Stimulated activated naive B cell treated with anti-CD40 and anti-IgM and Interleukin-4, amounts not matched to agents 10 μg/mL and 1 μg/mL and 100 μg/mL, for 72 hours (primary cell): ENCODE data around the gene MAP2K3.
"Not testable (repeated sequence)": the region's sequence is repeated elsewhere in the genome, so short reads cannot be mapped to it uniquely, and the experiment has no call there.

Experiments
- ATAC-seq, 2 donors: fragments of 150-1000 bp; cut with Tn5 transposase; replicated peaks; 2 replicates each; pipeline ENCODE4 v1.10.0; 2021; ENCODE audit warnings: moderate library complexity in 1 of 2
- DNase-seq: peaks from one replicate; pipeline ENCODE4 v3.0.0; 2021
- H3K27ac Mint-ChIP-seq: one replicate; pipeline ENCODE4 v1.8.0; 2022; ENCODE audit warnings: mild to moderate bottlenecking, mixed read lengths
- H3K27me3 Mint-ChIP-seq, 2 donors: one replicate each; pipeline ENCODE4 v1.8.0; 2022; ENCODE audit warnings: mixed read lengths in 2 of 2
- H3K36me3 Mint-ChIP-seq, 2 donors: one replicate each; pipeline ENCODE4 v1.8.0; 2022; ENCODE audit warnings: mixed read lengths in 2 of 2, mild to moderate bottlenecking in 1 of 2
- H3K4me1 Mint-ChIP-seq, 2 donors: one replicate each; pipeline ENCODE4 v1.8.0; 2022; ENCODE audit warnings: mixed read lengths in 2 of 2, mild to moderate bottlenecking in 1 of 2
- H3K4me3 Mint-ChIP-seq, 2 donors: one replicate each; pipeline ENCODE4 v1.8.0; 2022; ENCODE audit warnings: mild to moderate bottlenecking in 2 of 2, mixed read lengths in 2 of 2, moderate library complexity in 1 of 2
- H3K9me3 Mint-ChIP-seq, 2 donors: one replicate each; pipeline ENCODE4 v1.8.0; 2022; ENCODE audit warnings: mixed read lengths in 2 of 2, mild to moderate bottlenecking in 1 of 2

The MAP2K3 gene

DNA sequence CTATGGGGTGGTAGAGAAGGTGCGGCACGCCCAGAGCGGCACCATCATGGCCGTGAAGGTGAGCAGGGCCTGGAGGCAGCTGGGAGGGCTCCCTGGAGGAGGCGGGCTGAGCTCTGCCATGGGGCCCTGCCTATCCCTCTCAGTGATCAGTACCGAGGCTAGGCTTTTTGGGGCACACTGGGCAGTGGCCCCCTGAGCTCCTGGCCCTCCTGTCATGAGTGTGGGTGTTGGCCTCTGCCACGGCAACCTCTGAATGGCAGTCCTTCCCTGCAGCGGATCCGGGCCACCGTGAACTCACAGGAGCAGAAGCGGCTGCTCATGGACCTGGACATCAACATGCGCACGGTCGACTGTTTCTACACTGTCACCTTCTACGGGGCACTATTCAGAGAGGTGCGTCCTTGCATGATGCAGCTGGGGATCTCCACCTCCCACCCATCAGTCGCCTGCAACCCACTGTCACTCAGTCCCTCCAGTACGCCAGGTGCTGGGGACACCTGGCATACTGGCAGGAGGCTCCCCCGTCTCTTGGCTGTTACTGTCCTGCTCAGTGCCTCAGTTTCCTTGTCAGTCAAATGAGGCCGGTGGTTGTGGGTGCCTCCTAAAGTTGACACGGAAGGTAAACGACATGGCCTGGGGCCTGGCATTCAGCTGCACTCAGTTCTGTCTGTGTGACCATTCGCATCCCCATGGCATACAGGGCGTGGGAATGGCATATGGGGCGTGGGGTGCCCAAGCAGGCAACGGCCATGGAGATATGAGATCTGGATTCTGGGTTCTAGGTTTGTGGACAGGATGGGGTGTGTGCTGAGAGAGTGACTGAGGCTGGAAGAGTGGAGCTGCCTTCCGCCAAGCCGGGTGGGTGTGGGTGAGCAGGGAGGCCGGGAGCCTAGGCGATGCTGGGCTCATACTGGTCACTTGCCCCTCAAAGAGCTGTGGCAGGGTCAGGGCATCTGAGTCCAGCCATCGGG, 16.4 kb downstream of the MAP2K3 start:
- ATAC-seq (no peak), DNase-seq (no peak)
- Mint-ChIP-seq H3K4me3 (no peak overlapping the region), H3K27ac (peak overlapping the region; percentile 2), H3K4me1 (peaks cover 0 to 2% of the 10 kb centered on the region in 2 donors), H3K9me3 (no peaks in the 10 kb centered on the region), H3K27me3 (no peaks in the 10 kb centered on the region), H3K36me3 (peaks cover 33 to 43% of the 10 kb centered on the region in 2 donors)

DNA sequence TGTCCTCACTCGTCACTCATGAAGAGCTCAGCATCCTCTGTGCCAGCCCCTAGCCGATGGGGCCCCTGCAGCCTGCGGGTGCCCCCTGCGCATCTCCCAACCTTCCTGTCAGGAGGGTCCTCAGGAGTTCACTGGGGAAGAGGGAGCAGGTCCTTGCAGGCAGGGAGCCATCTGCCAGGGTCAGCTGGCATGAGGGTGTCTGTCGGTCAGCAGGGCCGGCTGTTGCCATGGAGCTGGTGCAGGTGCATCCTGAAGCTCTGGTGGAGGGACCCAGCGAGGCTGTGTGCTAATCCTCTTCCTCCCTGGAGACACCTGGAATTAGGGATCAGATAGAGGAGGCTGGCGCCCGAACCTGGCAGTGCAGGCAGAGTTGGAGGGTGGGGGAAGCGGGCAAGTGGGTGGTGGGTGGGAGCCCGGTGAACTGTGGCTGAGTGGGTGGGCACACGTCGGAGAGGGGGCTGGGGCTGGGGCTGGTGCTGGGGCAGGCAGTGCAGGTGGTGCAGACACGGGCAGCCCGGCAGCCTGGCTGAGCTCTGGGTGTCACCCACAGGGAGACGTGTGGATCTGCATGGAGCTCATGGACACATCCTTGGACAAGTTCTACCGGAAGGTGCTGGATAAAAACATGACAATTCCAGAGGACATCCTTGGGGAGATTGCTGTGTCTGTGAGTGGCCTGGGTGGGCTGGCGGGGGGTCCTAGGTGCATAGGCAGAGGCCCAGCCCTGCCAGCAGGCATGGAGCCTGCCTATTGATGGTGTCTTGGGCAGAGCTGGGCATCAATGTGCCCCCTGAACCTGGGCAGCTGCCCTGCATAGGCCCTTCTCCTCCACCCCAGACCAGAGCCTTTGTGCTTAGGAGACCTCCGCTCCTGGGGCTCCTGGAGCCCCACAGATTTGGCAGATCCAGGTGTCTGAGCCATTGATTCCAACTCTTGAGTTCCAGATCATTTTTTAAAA, 17.4 kb downstream of the MAP2K3 start:
- peaks cover 37 to 47% of the 10 kb centered on the region in 2 donors for H3K36me3 Mint-ChIP-seq
- no peaks in the 10 kb centered on the region for H3K4me1 Mint-ChIP-seq
- H3K27me3 Mint-ChIP-seq: no peaks in the 10 kb centered on the region
- no peak overlapping the region for H3K4me3 Mint-ChIP-seq
- DNase-seq (no peak), ATAC-seq (no peak)
- no peaks in the 10 kb centered on the region for H3K9me3 Mint-ChIP-seq
- H3K27ac Mint-ChIP-seq: peak overlapping the region; percentile 43

DNA sequence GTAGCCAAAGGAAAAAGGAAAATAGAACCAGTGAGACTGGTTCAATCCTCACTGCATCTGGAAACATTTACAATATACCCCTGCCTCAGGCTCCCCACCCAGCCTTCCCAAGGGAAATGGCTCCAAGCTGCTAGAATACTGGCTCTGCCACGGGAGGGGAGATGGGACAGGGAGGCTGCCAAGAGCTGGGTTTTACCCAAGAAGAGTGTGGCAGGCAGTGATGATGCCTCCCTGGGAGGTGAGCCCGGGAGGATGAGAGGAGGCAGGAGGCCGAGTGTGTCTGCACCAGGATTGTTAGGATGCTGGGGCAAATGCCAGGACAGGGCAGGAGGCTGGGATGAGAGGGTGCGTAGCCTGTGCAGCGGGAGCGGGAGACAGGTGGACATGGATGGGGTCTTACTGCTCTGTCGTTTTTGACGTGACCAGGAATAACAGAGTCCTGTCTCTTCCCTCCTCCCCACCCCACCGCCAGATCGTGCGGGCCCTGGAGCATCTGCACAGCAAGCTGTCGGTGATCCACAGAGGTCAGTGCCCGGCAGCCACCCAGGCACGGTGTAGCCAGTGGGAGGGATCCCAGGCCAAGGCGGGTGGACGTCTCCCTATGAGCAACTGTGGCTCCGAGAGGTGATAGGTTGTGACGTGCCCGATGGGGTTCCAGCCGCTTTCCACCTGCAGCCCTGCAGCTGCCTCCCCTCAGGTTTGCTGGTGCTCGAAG, 18.4 kb downstream of the MAP2K3 start:
- Mint-ChIP-seq H3K4me3 (no peak overlapping the region), H3K9me3 (no peaks in the 10 kb centered on the region), H3K4me1 (no peaks in the 10 kb centered on the region), H3K27ac (no peak overlapping the region), H3K27me3 (no peaks in the 10 kb centered on the region), H3K36me3 (peaks cover 42 to 50% of the 10 kb centered on the region in 2 donors)
- DNase-seq: no peak
- no peak for ATAC-seq

DNA sequence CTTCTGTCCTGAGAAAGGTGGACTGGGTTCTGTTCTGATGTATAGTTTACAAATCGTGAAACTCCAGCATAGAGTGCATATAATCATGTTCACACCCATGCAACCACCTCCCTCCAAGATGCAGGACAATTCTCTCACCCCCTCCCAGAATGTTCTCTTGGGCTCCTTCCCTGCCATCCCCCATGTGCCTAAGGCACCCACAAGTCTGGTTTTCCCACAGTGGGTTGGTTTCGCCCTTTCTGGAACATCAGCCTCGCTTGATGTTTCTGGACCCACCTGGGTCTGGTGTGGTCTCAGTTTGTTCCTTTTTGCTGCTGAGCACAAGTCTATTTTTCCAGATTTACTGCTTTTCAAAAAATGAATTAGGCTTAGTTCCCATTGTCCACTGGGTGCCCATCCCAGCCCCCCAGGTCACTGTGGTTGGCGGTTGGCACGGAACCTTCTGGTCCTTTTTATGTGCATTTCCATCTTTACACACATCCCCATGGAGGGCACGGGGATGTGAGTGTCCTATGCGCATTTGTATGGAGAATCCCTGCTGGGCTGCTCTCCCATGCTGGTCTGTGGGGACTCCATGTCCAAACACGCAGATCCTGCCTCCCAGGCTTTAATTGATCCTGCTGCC, 19.0 kb downstream of the MAP2K3 start:
- H3K4me3 Mint-ChIP-seq: no peak overlapping the region

DNA sequence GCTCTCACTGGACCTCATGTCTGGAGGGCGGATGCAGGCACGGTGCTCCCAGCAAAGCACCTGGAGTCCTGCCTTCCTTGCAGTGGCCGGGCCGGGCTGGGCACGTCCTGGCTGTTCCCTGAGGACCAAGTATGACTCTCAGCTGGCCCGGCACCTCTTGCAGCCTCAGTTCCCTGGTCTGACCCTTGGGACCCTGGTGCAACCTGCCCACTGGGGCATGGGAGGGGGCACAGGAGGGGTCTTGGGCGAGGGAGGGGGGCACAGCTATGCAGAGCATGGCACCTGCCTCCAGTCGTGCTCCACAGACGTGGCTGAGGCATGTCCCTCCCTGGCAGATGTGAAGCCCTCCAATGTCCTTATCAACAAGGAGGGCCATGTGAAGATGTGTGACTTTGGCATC, 19.6 kb downstream of the MAP2K3 start:
- no peak overlapping the region for H3K4me3 Mint-ChIP-seq
- H3K36me3 Mint-ChIP-seq: peaks cover 51 to 55% of the 10 kb centered on the region in 2 donors
- ATAC-seq: no peak
- no peaks in the 10 kb centered on the region for H3K27me3 Mint-ChIP-seq
- DNase-seq: no peak
- H3K27ac Mint-ChIP-seq: peak overlapping the region; percentile 42
- H3K9me3 Mint-ChIP-seq: peaks cover 2 to 4% of the 10 kb centered on the region in 2 donors
- no peaks in the 10 kb centered on the region for H3K4me1 Mint-ChIP-seq

More for the DNA sequence above, 19.0 kb downstream of the MAP2K3 start:
- Mint-ChIP-seq H3K9me3 (peaks cover under 1% of the 10 kb centered on the region in 2 donors), H3K36me3 (peaks cover 46 to 53% of the 10 kb centered on the region in 2 donors), H3K27me3 (no peaks in the 10 kb centered on the region), H3K27ac (peak overlapping the region; percentile 42), H3K4me1 (no peaks in the 10 kb centered on the region)
- ATAC-seq (no peak), DNase-seq (no peak)

DNA sequence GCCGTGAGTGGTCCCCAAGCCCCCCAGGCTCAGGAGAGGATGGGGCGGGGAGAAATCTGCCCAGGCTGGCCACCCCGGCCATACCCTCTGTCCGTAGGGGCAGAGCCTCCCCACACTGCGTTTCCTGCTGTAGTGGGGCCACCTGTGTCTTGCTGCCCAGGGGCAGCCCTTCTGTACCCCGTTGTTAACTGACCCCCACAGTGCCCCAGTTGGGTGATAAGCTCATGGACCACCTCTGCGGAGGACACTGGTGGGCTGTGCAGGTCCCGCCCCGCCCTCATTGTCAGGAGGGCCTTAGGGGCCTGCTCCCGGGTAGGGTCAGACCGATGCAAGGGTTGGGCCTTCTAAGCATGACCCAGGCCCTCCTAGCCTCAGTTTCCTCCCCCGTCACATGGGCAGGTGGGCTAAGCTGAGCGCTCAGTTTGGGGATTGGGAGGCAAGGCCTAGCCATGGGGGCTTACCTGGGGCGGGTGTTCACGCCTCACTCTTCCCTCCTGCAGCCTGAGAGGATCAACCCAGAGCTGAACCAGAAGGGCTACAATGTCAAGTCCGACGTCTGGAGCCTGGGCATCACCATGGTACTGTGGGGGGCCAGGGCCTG, 20.1 kb downstream of the MAP2K3 start:
- H3K36me3 Mint-ChIP-seq: peaks cover 54 to 59% of the 10 kb centered on the region in 2 donors
- not testable (repeated sequence) for H3K4me1 Mint-ChIP-seq, H3K27me3 Mint-ChIP-seq, H3K9me3 Mint-ChIP-seq, H3K27ac Mint-ChIP-seq, DNase-seq, ATAC-seq, H3K4me3 Mint-ChIP-seq

DNA sequence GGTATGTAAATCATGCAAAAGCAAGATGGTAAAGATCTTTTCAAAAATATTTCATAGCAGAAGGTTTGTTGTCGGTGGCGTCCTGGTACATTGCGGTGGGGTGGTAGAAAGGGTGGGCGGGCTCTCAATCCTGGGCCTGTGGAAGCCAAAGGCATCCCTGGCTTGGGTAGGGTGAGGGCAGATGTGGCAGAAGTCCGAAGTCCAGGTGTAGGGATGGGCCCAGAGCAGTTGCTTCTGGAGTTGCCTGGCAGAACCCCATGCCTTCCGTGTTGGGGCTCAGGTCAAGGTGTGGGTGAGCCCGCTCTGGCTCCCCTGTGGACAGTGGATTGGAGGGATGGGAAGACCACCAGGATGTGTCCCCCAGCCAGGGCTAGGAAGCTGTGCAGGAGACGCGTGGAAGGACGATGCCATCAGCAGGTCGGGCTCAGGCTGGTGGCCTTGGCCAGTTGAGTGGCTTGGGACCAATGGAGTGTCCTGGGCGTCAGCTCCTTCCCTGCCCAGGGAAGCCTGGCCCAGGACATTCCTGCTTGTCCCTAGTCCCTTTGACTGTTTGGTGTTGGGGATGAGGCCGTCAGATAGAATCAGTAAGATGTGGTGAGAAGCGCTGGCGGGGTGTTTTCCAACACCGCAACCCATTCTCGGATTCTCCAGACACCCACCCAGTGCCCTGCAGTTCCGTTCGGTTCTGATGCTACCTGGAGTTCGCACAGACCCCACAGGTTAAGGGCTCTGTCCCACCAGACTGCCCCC, 21.1 kb downstream of the MAP2K3 start:
- not testable (repeated sequence) for DNase-seq, H3K27me3 Mint-ChIP-seq, H3K4me1 Mint-ChIP-seq, H3K9me3 Mint-ChIP-seq, H3K4me3 Mint-ChIP-seq, ATAC-seq
- Mint-ChIP-seq H3K27ac (peak overlapping the region; percentile 76), H3K36me3 (peaks cover 61 to 63% of the 10 kb centered on the region in 2 donors)

DNA sequence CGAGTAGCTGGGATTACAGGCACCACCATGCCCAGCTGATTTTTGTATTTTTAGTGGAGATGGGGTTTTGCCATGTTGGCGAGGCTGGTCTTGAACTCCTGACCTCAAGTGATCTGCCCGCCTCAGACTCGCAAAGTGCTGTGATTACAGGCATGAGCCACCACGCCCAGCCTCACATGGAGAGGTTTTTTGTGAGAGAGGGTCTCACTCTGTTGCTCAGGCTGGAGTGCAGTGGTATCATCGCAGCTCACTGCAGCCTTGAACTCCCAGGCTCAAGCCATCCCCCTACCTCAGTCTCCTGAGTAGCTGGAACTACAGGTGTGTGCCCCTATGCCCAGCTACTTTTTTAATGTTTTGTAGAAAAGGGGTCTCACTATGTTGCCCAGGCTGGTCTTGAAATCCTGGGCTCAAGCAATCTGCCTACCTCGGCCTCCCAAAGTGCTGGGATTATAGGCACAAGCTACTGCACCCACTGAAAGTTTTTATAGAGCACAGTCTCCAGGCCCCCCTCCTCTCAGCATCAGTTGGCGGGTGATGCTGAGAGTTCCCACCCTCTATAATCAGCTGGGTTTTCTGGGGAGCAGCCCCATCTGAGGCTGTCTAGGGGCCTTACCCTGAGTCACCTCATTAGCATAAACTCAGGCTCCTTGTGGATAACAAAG, 22.2 kb downstream of the MAP2K3 start:
- DNase-seq, H3K27ac Mint-ChIP-seq, H3K9me3 Mint-ChIP-seq, ATAC-seq, H3K4me3 Mint-ChIP-seq, H3K27me3 Mint-ChIP-seq: not testable (repeated sequence)
- H3K36me3 Mint-ChIP-seq: peaks cover 57 to 62% of the 10 kb centered on the region in 2 donors
- H3K4me1 Mint-ChIP-seq: peaks cover 8 to 16% of the 10 kb centered on the region in 2 donors

DNA sequence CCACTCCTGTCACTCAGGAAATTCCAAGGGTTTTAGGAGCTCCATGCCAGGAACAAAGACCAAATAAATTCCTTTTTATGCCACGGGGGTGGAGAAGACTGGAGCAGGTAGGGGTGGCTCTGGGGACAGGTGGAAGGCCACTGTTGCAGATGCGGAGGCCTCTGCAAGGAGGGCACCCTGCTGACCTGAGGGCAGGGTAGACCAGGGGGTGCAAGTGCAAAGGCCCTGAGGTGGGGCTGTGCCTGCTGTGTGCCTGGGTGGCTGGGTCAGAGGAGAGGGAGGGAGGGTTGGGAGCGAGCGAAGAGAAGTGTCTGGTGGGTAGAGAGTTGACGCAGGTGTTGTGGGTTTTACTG, 22.7 kb downstream of the MAP2K3 start:
- not testable (repeated sequence) for ATAC-seq, DNase-seq, H3K27me3 Mint-ChIP-seq, H3K4me3 Mint-ChIP-seq, H3K9me3 Mint-ChIP-seq
- peaks cover 8 to 16% of the 10 kb centered on the region in 2 donors for H3K4me1 Mint-ChIP-seq
- peaks cover 55 to 60% of the 10 kb centered on the region in 2 donors for H3K36me3 Mint-ChIP-seq
- peak overlapping the region; percentile 25 for H3K27ac Mint-ChIP-seq

DNA sequence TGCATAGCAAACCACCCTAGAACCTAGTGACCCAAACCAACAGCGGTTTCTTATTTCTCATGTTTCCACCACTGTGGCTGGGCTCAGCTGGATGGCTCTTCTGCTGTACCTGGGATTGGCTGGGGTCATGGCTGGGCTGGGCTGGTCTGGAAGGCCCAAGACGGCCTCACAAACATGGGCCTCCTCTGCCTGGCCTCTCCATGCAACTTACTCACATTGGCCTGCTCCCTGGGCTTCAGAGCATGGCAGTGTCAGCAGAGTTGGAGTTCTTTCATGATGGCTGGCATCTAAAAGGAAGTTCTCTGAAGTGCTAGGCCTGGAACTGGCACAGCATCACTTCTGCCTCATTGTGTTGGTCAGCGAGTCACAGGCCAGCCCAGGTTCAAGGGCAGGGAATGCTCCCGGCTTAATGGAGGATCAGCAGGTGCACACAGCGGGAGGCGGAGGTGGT, 24.4 kb downstream of the MAP2K3 start:
- not testable (repeated sequence) for H3K27ac Mint-ChIP-seq, H3K9me3 Mint-ChIP-seq, H3K4me3 Mint-ChIP-seq, ATAC-seq, DNase-seq, H3K27me3 Mint-ChIP-seq
- Mint-ChIP-seq H3K4me1 (peaks cover 8 to 16% of the 10 kb centered on the region in 2 donors), H3K36me3 (peaks cover 42 to 55% of the 10 kb centered on the region in 2 donors)

DNA sequence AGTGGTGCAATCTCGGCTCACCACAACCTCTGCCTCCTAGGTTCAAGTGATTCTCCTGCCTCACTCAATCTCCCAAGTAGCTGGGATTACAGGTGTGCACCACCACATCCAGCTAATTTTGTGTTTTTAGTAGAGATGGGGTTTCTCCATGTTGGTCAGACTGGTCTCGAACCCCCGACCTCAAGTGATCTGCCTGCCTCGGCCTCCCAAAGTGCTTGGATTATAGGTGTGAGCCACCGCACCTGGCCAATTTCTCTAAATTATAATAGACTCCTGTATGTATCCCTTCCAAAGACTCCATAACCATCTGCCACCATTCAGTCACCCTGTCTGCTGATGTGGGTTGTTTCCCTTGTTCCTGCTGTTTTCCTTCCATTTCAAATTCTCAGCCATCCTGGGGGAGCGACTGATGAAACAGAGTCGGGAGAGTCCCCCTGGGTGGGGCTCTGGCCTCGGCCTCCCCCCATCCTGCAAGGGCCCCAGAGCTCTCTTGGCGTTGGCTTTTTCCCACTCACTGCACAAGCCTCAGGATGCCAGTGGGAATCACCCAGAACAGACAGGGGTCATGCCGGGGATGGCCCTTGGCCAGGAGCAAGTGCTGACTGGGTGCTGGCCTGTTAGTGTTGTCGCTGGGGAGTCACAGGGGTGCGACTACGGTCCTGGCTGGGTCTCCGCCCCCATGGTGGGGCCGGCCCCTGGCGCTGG, 25.7 kb downstream of the MAP2K3 start:
- H3K27me3 Mint-ChIP-seq, H3K9me3 Mint-ChIP-seq, DNase-seq: not testable (repeated sequence)
- H3K4me1 Mint-ChIP-seq: peaks cover 8 to 16% of the 10 kb centered on the region in 2 donors
- H3K27ac Mint-ChIP-seq: peak overlapping the region; percentile 60
- ATAC-seq: peak; percentile 15 to 22
- H3K4me3 Mint-ChIP-seq: peak overlapping the region in 1 of 2 donors; percentile 43
- peaks cover 37 to 59% of the 10 kb centered on the region in 2 donors for H3K36me3 Mint-ChIP-seq
